Measurements from ENCODE around the gene LRMDA.

The LRMDA gene

GRCh38 chr10:76333796-76334195, 902.4 kb downstream of the LRMDA start:
- Histone ChIP-seq H3K4me3 (ENCODE audit: low read length) (no peak overlapping the region), H3K27ac (ENCODE audit: low read length) (no peak overlapping the region), H3K36me3 (ENCODE audit: control insufficient read depth, insufficient read depth, low read length) (no peaks in the 10 kb centered on the region), H3K4me1 (ENCODE audit: control insufficient read depth, insufficient read depth, low read length) (peaks cover 4% of the 10 kb centered on the region; the same call in 1 of the 2 replicates), H3K27me3 (ENCODE audit: control insufficient read depth, insufficient read depth, low read length) (no peaks in the 10 kb centered on the region), H3K9me3 (ENCODE audit: control insufficient read depth, insufficient read depth, low read length) (no peaks in the 10 kb centered on the region)
- DNase-seq (ENCODE audit: low read depth, low spot score): no peak
- no CpG with 5 or more reads among the region's 4 CpGs for WGBS (ENCODE audit: insufficient coverage, insufficient read length)

- Histone ChIP-seq H3K4me1 (ENCODE audit: control insufficient read depth, insufficient read depth, low read length) (peaks cover 4% of the 10 kb centered on the region; the same call in 1 of the 2 replicates), H3K27ac (ENCODE audit: low read length) (no peak overlapping the region), H3K4me3 (ENCODE audit: low read length) (no peak overlapping the region), H3K9me3 (ENCODE audit: control insufficient read depth, insufficient read depth, low read length) (no peaks in the 10 kb centered on the region), H3K36me3 (ENCODE audit: control insufficient read depth, insufficient read depth, low read length) (no peaks in the 10 kb centered on the region), H3K27me3 (ENCODE audit: control insufficient read depth, insufficient read depth, low read length) (no peaks in the 10 kb centered on the region)
- whole genome bisulfite sequencing (ENCODE audit: insufficient coverage, insufficient read length): no CpG with 5 or more reads among the region's 5 CpGs
- DNase-seq (ENCODE audit: low read depth, low spot score): no peak
Measured at GRCh38 chr10:76334255-76334654, 902.8 kb downstream of the LRMDA start.

GRCh38 chr10:76336213-76336963, 905.0 kb downstream of the LRMDA start:
- H3K4me3 ChIP-seq (ENCODE audit: low read length): no peak overlapping the region
- WGBS (ENCODE audit: insufficient coverage, insufficient read length): no CpG with 5 or more reads among the region's 1 CpG
- peaks cover 4% of the 10 kb centered on the region; the same call in 1 of the 2 replicates for H3K4me1 ChIP-seq (ENCODE audit: control insufficient read depth, insufficient read depth, low read length)
- H3K27ac ChIP-seq (ENCODE audit: low read length): no peak overlapping the region
- no peaks in the 10 kb centered on the region for H3K36me3 ChIP-seq (ENCODE audit: control insufficient read depth, insufficient read depth, low read length)
- H3K27me3 ChIP-seq (ENCODE audit: control insufficient read depth, insufficient read depth, low read length): no peaks in the 10 kb centered on the region
- DNase-seq (ENCODE audit: low read depth, low spot score): no peak
- H3K9me3 ChIP-seq (ENCODE audit: control insufficient read depth, insufficient read depth, low read length): no peaks in the 10 kb centered on the region

- H3K36me3 ChIP-seq (ENCODE audit: control insufficient read depth, insufficient read depth, low read length): no peaks in the 10 kb centered on the region
- H3K4me1 ChIP-seq (ENCODE audit: control insufficient read depth, insufficient read depth, low read length): peaks cover 4% of the 10 kb centered on the region; the same call in 1 of the 2 replicates
- H3K27me3 ChIP-seq (ENCODE audit: control insufficient read depth, insufficient read depth, low read length): no peaks in the 10 kb centered on the region
- WGBS (ENCODE audit: insufficient coverage, insufficient read length): no CpG with 5 or more reads among the region's 1 CpG
- no peaks in the 10 kb centered on the region for H3K9me3 ChIP-seq (ENCODE audit: control insufficient read depth, insufficient read depth, low read length)
- no peak overlapping the region for H3K4me3 ChIP-seq (ENCODE audit: low read length)
- H3K27ac ChIP-seq (ENCODE audit: low read length): no peak overlapping the region
- DNase-seq (ENCODE audit: low read depth, low spot score): no peak
Measured at GRCh38 chr10:76337641-76338040, 906.2 kb downstream of the LRMDA start.

- no peaks in the 10 kb centered on the region for H3K36me3 ChIP-seq (ENCODE audit: control insufficient read depth, insufficient read depth, low read length)
- DNase-seq (ENCODE audit: low read depth, low spot score): no peak
- H3K27me3 ChIP-seq (ENCODE audit: control insufficient read depth, insufficient read depth, low read length): no peaks in the 10 kb centered on the region
- no peak overlapping the region for H3K27ac ChIP-seq (ENCODE audit: low read length)
- H3K9me3 ChIP-seq (ENCODE audit: control insufficient read depth, insufficient read depth, low read length): no peaks in the 10 kb centered on the region
- WGBS (ENCODE audit: insufficient coverage, insufficient read length): no CpG with 5 or more reads among the region's 2 CpGs
- peaks cover 4% of the 10 kb centered on the region; the same call in 1 of the 2 replicates for H3K4me1 ChIP-seq (ENCODE audit: control insufficient read depth, insufficient read depth, low read length)
- no peak overlapping the region for H3K4me3 ChIP-seq (ENCODE audit: low read length)
Measured at GRCh38 chr10:76338187-76338586, 906.8 kb downstream of the LRMDA start.

DNA sequence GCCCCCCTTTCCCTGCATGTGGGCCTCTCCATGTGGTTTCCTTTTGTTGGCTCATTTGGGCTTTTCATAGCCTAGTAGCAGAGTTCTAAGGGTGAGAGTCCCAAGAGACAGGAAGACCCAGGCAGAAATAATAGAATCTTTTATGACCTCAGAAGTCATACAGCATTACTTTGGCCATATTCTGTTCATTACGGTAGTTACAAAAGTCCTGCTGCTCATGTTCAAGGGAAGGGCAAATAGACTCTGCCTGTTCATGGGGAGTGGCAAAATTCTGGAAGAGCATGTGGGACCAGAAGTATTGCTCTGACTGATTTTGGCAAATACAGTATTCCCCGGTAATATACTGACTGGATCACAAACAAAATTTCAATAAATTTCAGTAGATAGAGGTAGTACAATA, 910.3 kb downstream of the LRMDA start:
- no peaks in the 10 kb centered on the region for H3K36me3 ChIP-seq (ENCODE audit: control insufficient read depth, insufficient read depth, low read length)
- no CpG with 5 or more reads among the region's 2 CpGs for WGBS (ENCODE audit: insufficient coverage, insufficient read length)
- DNase-seq (ENCODE audit: low read depth, low spot score): no peak
- H3K27me3 ChIP-seq (ENCODE audit: control insufficient read depth, insufficient read depth, low read length): no peaks in the 10 kb centered on the region
- H3K4me1 ChIP-seq (ENCODE audit: control insufficient read depth, insufficient read depth, low read length): peaks cover 2% of the 10 kb centered on the region; the same call in 1 of the 2 replicates
- no peak overlapping the region for H3K27ac ChIP-seq (ENCODE audit: low read length)
- no peaks in the 10 kb centered on the region for H3K9me3 ChIP-seq (ENCODE audit: control insufficient read depth, insufficient read depth, low read length)
- no peak overlapping the region for H3K4me3 ChIP-seq (ENCODE audit: low read length)

DNA sequence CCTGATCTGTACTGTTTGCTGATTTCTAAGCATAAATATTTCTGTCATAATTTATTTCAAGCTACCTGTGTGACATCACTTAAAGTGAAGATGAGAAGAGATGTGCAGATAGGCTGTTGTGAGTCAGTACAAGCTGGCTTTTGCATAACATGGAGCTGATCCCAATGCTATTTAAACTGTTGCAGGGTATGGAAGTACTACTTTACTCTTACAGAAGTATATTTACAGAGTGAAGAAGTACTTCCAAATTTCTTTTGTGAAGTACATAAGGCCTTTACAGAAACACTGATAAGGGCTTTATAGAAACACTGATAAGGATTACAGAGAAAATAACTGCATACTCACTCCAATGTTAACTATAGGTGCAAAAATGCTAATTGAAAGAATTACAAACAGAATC, 911.6 kb downstream of the LRMDA start:
- H3K27ac ChIP-seq (ENCODE audit: low read length): no peak overlapping the region
- no peak overlapping the region for H3K4me3 ChIP-seq (ENCODE audit: low read length)
- H3K4me1 ChIP-seq (ENCODE audit: control insufficient read depth, insufficient read depth, low read length): no peaks in the 10 kb centered on the region
- no peaks in the 10 kb centered on the region for H3K9me3 ChIP-seq (ENCODE audit: control insufficient read depth, insufficient read depth, low read length)
- no peaks in the 10 kb centered on the region for H3K36me3 ChIP-seq (ENCODE audit: control insufficient read depth, insufficient read depth, low read length)
- DNase-seq (ENCODE audit: low read depth, low spot score): no peak
- no peaks in the 10 kb centered on the region for H3K27me3 ChIP-seq (ENCODE audit: control insufficient read depth, insufficient read depth, low read length)

GRCh38 chr10:76347832-76348231, 916.4 kb downstream of the LRMDA start:
- Histone ChIP-seq H3K4me1 (ENCODE audit: control insufficient read depth, insufficient read depth, low read length) (no peaks in the 10 kb centered on the region), H3K9me3 (ENCODE audit: control insufficient read depth, insufficient read depth, low read length) (no peaks in the 10 kb centered on the region), H3K27ac (ENCODE audit: low read length) (no peak overlapping the region), H3K27me3 (ENCODE audit: control insufficient read depth, insufficient read depth, low read length) (no peaks in the 10 kb centered on the region), H3K36me3 (ENCODE audit: control insufficient read depth, insufficient read depth, low read length) (no peaks in the 10 kb centered on the region), H3K4me3 (ENCODE audit: low read length) (no peak overlapping the region)
- WGBS (ENCODE audit: insufficient coverage, insufficient read length): no CpG with 5 or more reads among the region's 2 CpGs
- no peak for DNase-seq (ENCODE audit: low read depth, low spot score)

DNA sequence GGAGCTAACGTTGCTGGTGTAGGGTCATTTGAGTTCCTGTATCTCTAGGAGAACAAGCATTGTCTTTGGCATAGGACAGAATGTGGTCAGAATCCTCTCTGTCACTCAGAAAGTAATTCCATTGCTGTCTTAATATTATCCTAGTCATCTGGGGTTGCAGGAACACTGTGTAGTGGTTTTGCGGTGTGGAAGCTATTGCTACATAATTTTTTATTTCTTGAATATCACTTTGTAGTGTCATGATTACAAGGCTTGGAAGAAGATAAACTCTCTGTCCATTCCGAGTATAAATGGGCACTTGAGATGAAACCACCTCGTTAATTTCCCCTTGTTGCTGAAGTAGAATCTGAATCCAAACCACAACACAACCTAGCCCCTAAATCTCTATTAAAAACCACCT, 919.2 kb downstream of the LRMDA start:
- no peaks in the 10 kb centered on the region for H3K27me3 ChIP-seq (ENCODE audit: control insufficient read depth, insufficient read depth, low read length)
- no peak overlapping the region for H3K27ac ChIP-seq (ENCODE audit: low read length)
- no CpG with 5 or more reads among the region's 4 CpGs for WGBS (ENCODE audit: insufficient coverage, insufficient read length)
- no peak for DNase-seq (ENCODE audit: low read depth, low spot score)
- no peaks in the 10 kb centered on the region for H3K4me1 ChIP-seq (ENCODE audit: control insufficient read depth, insufficient read depth, low read length)
- no peaks in the 10 kb centered on the region for H3K36me3 ChIP-seq (ENCODE audit: control insufficient read depth, insufficient read depth, low read length)
- no peaks in the 10 kb centered on the region for H3K9me3 ChIP-seq (ENCODE audit: control insufficient read depth, insufficient read depth, low read length)
- no peak overlapping the region for H3K4me3 ChIP-seq (ENCODE audit: low read length)

GRCh38 chr10:76352300-76352699, 920.9 kb downstream of the LRMDA start:
- H3K4me3 ChIP-seq (ENCODE audit: low read length): no peak overlapping the region
- no peaks in the 10 kb centered on the region for H3K9me3 ChIP-seq (ENCODE audit: control insufficient read depth, insufficient read depth, low read length)
- H3K4me1 ChIP-seq (ENCODE audit: control insufficient read depth, insufficient read depth, low read length): no peaks in the 10 kb centered on the region
- no peak for DNase-seq (ENCODE audit: low read depth, low spot score)
- H3K27me3 ChIP-seq (ENCODE audit: control insufficient read depth, insufficient read depth, low read length): no peaks in the 10 kb centered on the region
- WGBS (ENCODE audit: insufficient coverage, insufficient read length): no CpG with 5 or more reads among the region's 5 CpGs
- no peaks in the 10 kb centered on the region for H3K36me3 ChIP-seq (ENCODE audit: control insufficient read depth, insufficient read depth, low read length)
- no peak overlapping the region for H3K27ac ChIP-seq (ENCODE audit: low read length)

GRCh38 chr10:76353237-76353851, 921.9 kb downstream of the LRMDA start:
- Histone ChIP-seq H3K36me3 (ENCODE audit: control insufficient read depth, insufficient read depth, low read length) (no peaks in the 10 kb centered on the region), H3K4me3 (ENCODE audit: low read length) (no peak overlapping the region), H3K9me3 (ENCODE audit: control insufficient read depth, insufficient read depth, low read length) (no peaks in the 10 kb centered on the region), H3K4me1 (ENCODE audit: control insufficient read depth, insufficient read depth, low read length) (no peaks in the 10 kb centered on the region), H3K27me3 (ENCODE audit: control insufficient read depth, insufficient read depth, low read length) (no peaks in the 10 kb centered on the region), H3K27ac (ENCODE audit: low read length) (no peak overlapping the region)
- DNase-seq (ENCODE audit: low read depth, low spot score): no peak
- no CpG with 5 or more reads among the region's 6 CpGs for WGBS (ENCODE audit: insufficient coverage, insufficient read length)

Data from iPS DF 6.9 (cell line).